SK-N-SH (cell line): ENCODE measurements around the gene CYFIP2.

Experiments used
- CTCF ChIP-seq: fragments of 200-600 bp; sonication (generic); IDR thresholded peaks from 2 replicates; pipeline ENCODE4 v1.6.1; 2017; ENCODE audit warnings: antibody characterized with exemption, mild to moderate bottlenecking, moderate library complexity
- FOXJ3 ChIP-seq: sonication (generic); formaldehyde crosslinking; IDR thresholded peaks from 2 replicates; pipeline ENCODE4 v1.5.1; 2020; ENCODE audit warnings: mild to moderate bottlenecking, missing genetic modification reagents
- GATA2 ChIP-seq: sonication (generic); formaldehyde crosslinking; IDR thresholded peaks from 2 replicates; pipeline ENCODE4 v1.5.0; 2020; ENCODE audit warnings: mild to moderate bottlenecking, missing genetic modification reagents
- JUND ChIP-seq: IDR thresholded peaks from 2 replicates; pipeline ENCODE4 v1.4.0; 2012
- MXI1 ChIP-seq: IDR thresholded peaks from 2 replicates; pipeline ENCODE4 v1.6.1; 2012; ENCODE audit warnings: mild to moderate bottlenecking, low read depth, low read length, improper control_type of control experiment
- RAD21 ChIP-seq: IDR thresholded peaks from 2 replicates; pipeline ENCODE4 v1.6.1; 2012; ENCODE audit warnings: mild to moderate bottlenecking, low read length
- RCOR1 ChIP-seq: fragments of 150-350 bp; IDR thresholded peaks from 2 replicates; pipeline ENCODE4 v1.6.1; 2017; ENCODE audit warnings: antibody characterized with exemption, low read length
- RFX5 ChIP-seq: IDR thresholded peaks from 2 replicates; pipeline ENCODE4 v1.6.1; 2012; ENCODE audit warnings: mild to moderate bottlenecking, improper control_type of control experiment, low read length
- RXRA ChIP-seq: IDR thresholded peaks from 2 replicates; pipeline ENCODE4 v1.4.0; 2012; ENCODE audit warnings: low read depth, mild to moderate bottlenecking, borderline replicate concordance
- SIN3A ChIP-seq: IDR thresholded peaks from 2 replicates; pipeline ENCODE4 v1.6.1; 2012; ENCODE audit warnings: low read depth, mild to moderate bottlenecking, low read length, moderate library complexity, borderline replicate concordance
- TAF1 ChIP-seq: IDR thresholded peaks from 2 replicates; pipeline ENCODE4 v1.6.1; 2012; ENCODE audit warnings: low read depth, mild to moderate bottlenecking, low read length, moderate library complexity, borderline replicate concordance
- YY1 ChIP-seq: IDR thresholded peaks from 2 replicates; pipeline ENCODE4 v1.4.0; 2012; ENCODE audit warnings: low read depth, mild to moderate bottlenecking
- ZBTB33 ChIP-seq: IDR thresholded peaks from 2 replicates; pipeline ENCODE4 v1.4.0; 2012; ENCODE audit warnings: low read depth, borderline replicate concordance

- TF ChIP-seq CTCF = no peak
- TF ChIP-seq TAF1 = no peak
- no peak for TF ChIP-seq RFX5
- no peak for TF ChIP-seq JUND
- TF ChIP-seq MXI1 = no peak
- TF ChIP-seq RCOR1 = no peak
- TF ChIP-seq SIN3A = no peak
- no peak for TF ChIP-seq FOXJ3
- no peak for TF ChIP-seq GATA2 (CRISPR knock-in tag)
- TF ChIP-seq RXRA = no peak
- no peak for TF ChIP-seq YY1
- TF ChIP-seq ZBTB33 = no peak
- TF ChIP-seq RAD21 = no peak
Measured at GRCh38 chr5:157282150-157282549, 16.2 kb downstream of the CYFIP2 start.
